GM12872 (cell line): ENCODE results near the gene CPPED1.

Experiments used
- CTCF ChIP-seq: IDR thresholded peaks from 3 replicates; pipeline ENCODE4 v1.5.1; 2011; ENCODE audit warnings: low read depth, mild to moderate bottlenecking, low read length, moderate library complexity; ENCODE audit not compliant: insufficient read depth

Gene CPPED1

GRCh38 chr16:12675046-12675445, 128.6 kb downstream of the CPPED1 start:
- no peak for TF ChIP-seq CTCF

GRCh38 chr16:12674524-12674923, 129.2 kb downstream of the CPPED1 start:
- TF ChIP-seq CTCF: no peak

GRCh38 chr16:12674071-12674470, 129.6 kb downstream of the CPPED1 start:
- TF ChIP-seq CTCF: no peak

- TF ChIP-seq CTCF: no peak
These were observed 130.2 kb downstream of the CPPED1 start for GRCh38 chr16:12673466-12673865.

GRCh38 chr16:12672986-12673385, 130.7 kb downstream of the CPPED1 start:
- no peak for TF ChIP-seq CTCF

- TF ChIP-seq CTCF: no peak
These were observed 133.8 kb downstream of the CPPED1 start for GRCh38 chr16:12669908-12670307.

- no peak for TF ChIP-seq CTCF
These were observed 135.8 kb downstream of the CPPED1 start for GRCh38 chr16:12667909-12668308.
